Transverse colon (tissue), 4 donors: Measurements from ENCODE around the gene FIBCD1. TPM values are rescaled to one million over a fixed set of nuclear protein-coding genes. Genes with fewer than 3 reads are reported as not detected.
A peak's percentile ranks its signal among the peaks of the same experiment; 100 is the strongest.

Experiments
- DNase-seq: peaks from one replicate; pipeline ENCODE4 v3.0.0-alpha.2; 2019
- H3K27ac ChIP-seq, 4 donors: fragments of 200-600 bp; sonication (generic); 2 replicates each; pipeline ENCODE4 v1.5.1; 2016 to 2018; ENCODE audit warnings: inconsistent platforms in 4 of 4
- H3K27me3 ChIP-seq: fragments of 200-600 bp; sonication (generic); 2 replicates; pipeline ENCODE4 v1.5.1; 2017; ENCODE audit warnings: inconsistent platforms
- H3K36me3 ChIP-seq, 4 donors: fragments of 200-600 bp; sonication (generic); 2 replicates each; pipeline ENCODE4 v1.5.1; 2017 to 2019; ENCODE audit warnings: inconsistent platforms in 4 of 4
- H3K4me1 ChIP-seq, 4 donors: fragments of 200-600 bp; sonication (generic); 2 replicates each; pipeline ENCODE4 v1.5.1; 2017 to 2020; ENCODE audit warnings: inconsistent platforms in 4 of 4
- H3K4me3 ChIP-seq, 4 donors: fragments of 200-600 bp; sonication (generic); 1 replicate in 1 of 4; 2 replicates in 3 of 4; pipeline versions ENCODE4 v1.5.1 to v1.6.1; 2017 to 2019; ENCODE audit warnings: inconsistent platforms in 4 of 4
- H3K9me3 ChIP-seq, 2 donors: fragments of 200-600 bp; sonication (generic); 2 replicates each; pipeline ENCODE4 v1.5.1; 2017 to 2019; ENCODE audit warnings: inconsistent platforms in 2 of 2
- EP300 ChIP-seq: sonication (generic); formaldehyde crosslinking; IDR thresholded peaks from one replicate; pipeline ENCODE4 v1.6.1; 2017; ENCODE audit warnings: antibody characterized with exemption, low read depth
- POLR2A ChIP-seq: fragments of 450-650 bp; IDR thresholded peaks from one replicate; pipeline ENCODE4 v1.6.1; 2016; ENCODE audit warnings: antibody characterized with exemption, mild to moderate bottlenecking, moderate library complexity
- POLR2AphosphoS5 ChIP-seq, 3 donors: sonication (generic); formaldehyde crosslinking; IDR thresholded peaks; one replicate each; pipeline ENCODE4 v1.6.1; 2016; ENCODE audit warnings: antibody characterized with exemption in 3 of 3
- WGBS, 2 donors: methylation state at CpG; one replicate each; pipeline ENCODE4 v1.1.5; 2018; ENCODE audit warnings: low coverage in 1 of 2; 5-methylcytosine and 5-hydroxymethylcytosine counted together
- in situ Hi-C, 4 donors: fragments of 200-750 bp; cut with MboI; loops; one replicate each; pipeline versions ENCODE4 v1.15.0 to v1.15.1; 2017; ENCODE audit warnings: low sequenced_read_pairs in 3 of 4, low pct_ligation_motif_present in 1 of 4, low pct_unique_long_range_greater_than_20kb in 1 of 4
- intact Hi-C: fragments of 100-400 bp; cut with DNase I; formaldehyde crosslinking; loops from one replicate; pipeline ENCODE4 v1.15.1; 2023; ENCODE audit warnings: low total_unique reads
- total RNA-seq, 4 donors: library from RNA; depleted of rRNA; stranded (reverse); fragments of >200 nt; gene quantifications; one replicate each; pipeline ENCODE4 v1.1.0, GENCODE V29; 2016
- TF ChIP-seq, protein P1 (sequence below), 5 experiments: fragments of 200-600 bp in 3 of 5; fragments of 450-650 bp in 2 of 5; sonication (generic) in 3 of 5; IDR thresholded peaks; 1 replicate in 2 of 5; 2 replicates in 3 of 5; pipeline ENCODE4 v1.5.1; 2016 to 2017; ENCODE audit warnings: antibody characterized with exemption in 5 of 5, inconsistent platforms in 3 of 5, mild to moderate bottlenecking in 2 of 5, moderate library complexity in 1 of 5

The FIBCD1 gene
- total RNA-seq, 4 donors from 2014 or later, result 1.6 to 54.7 (median 3.3) TPM; not detected in 1

GRCh38 chr9:130901498-130902203, 37.4 kb downstream of the FIBCD1 start:
- peaks cover 0 to 10% (median 2%) of the 10 kb centered on the region in 4 donors for H3K4me1 ChIP-seq
- no peak overlapping the region for H3K27ac ChIP-seq
- WGBS, 2 donors, result 38% methylated on average over 15 of the region's 17 CpGs; no CpG with 5 or more reads in 1 of the 2 donors
- TF ChIP-seq POLR2A, result no peak
- TF ChIP-seq, protein P1, sequence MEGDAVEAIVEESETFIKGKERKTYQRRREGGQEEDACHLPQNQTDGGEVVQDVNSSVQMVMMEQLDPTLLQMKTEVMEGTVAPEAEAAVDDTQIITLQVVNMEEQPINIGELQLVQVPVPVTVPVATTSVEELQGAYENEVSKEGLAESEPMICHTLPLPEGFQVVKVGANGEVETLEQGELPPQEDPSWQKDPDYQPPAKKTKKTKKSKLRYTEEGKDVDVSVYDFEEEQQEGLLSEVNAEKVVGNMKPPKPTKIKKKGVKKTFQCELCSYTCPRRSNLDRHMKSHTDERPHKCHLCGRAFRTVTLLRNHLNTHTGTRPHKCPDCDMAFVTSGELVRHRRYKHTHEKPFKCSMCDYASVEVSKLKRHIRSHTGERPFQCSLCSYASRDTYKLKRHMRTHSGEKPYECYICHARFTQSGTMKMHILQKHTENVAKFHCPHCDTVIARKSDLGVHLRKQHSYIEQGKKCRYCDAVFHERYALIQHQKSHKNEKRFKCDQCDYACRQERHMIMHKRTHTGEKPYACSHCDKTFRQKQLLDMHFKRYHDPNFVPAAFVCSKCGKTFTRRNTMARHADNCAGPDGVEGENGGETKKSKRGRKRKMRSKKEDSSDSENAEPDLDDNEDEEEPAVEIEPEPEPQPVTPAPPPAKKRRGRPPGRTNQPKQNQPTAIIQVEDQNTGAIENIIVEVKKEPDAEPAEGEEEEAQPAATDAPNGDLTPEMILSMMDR (IDR thresholded peaks at IDR 0.05), result no peak
- TF ChIP-seq EP300, result no peak
- TF ChIP-seq POLR2AphosphoS5 (IDR thresholded peaks at IDR 0.05), result no peak
- H3K27me3 ChIP-seq, result peaks cover 38% of the 10 kb centered on the region
- no peak for DNase-seq
- H3K9me3 ChIP-seq, result no peaks in the 10 kb centered on the region
- in situ Hi-C loops (no loop called here), intact Hi-C loops (no loop called here)
- H3K4me3 ChIP-seq, result no peak overlapping the region
- H3K36me3 ChIP-seq, result no peaks in the 10 kb centered on the region

DNA sequence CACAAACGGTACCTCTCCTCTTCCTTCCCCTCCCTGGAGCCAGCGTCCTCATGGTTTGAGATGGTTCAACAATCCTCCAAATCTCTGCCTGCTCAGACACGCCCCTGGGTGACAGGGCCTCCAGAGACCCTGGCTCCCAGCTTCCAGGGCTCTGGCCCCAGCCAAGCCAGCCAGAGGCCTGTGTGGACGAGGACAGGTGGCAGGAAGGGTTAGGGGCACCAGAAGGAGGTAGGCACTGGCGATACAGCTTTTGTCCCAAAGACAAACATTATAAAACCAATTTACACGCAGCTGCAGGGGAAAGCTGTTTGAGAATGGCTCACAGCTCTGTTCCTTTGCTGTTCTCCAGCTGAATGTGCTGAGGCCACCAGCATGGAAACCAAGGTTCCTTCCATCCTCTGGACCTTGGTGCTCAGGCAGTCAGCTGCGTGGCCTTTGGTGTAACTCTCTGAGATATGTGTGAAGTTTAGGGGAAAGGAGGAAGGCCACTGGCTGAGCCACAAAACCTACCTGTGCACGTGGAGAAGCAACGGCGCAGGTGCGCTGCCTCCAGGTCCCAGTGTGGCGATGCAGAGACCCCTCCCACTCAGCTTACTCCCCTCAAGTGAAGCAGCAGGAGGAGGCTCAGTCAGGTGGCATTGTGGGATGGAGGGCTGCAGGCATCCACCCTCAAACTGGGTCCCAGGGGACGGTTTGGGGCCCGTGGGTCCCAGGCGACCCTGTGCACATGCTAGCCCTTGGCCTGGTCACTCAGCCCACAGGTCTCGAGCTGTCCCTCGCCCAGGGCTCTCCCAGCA, 38.1 kb downstream of the FIBCD1 start:
- in situ Hi-C loops, result no loop called here
- H3K36me3 ChIP-seq, result no peaks in the 10 kb centered on the region
- H3K4me3 ChIP-seq, result no peak overlapping the region
- no peak overlapping the region for H3K27ac ChIP-seq
- DNase-seq, result no peak
- no peaks in the 10 kb centered on the region for H3K9me3 ChIP-seq
- TF ChIP-seq EP300 (no peak), POLR2A (no peak), POLR2AphosphoS5 (IDR thresholded peaks at IDR 0.05) (no peak)
- TF ChIP-seq, protein P1 (IDR thresholded peaks at IDR 0.05), result no peak
- peaks cover 38% of the 10 kb centered on the region for H3K27me3 ChIP-seq
- peaks cover 0 to 10% (median 2%) of the 10 kb centered on the region in 4 donors for H3K4me1 ChIP-seq
- 47% methylated on average over 16 of the region's 17 CpGs; no CpG with 5 or more reads in 1 of the 2 donors for WGBS, 2 donors
- intact Hi-C loops, result no loop called here

- Histone ChIP-seq H3K27me3 (peaks cover 38% of the 10 kb centered on the region), H3K27ac (no peak overlapping the region), H3K9me3 (no peaks in the 10 kb centered on the region), H3K4me3 (no peak overlapping the region), H3K4me1 (peaks cover 9 to 11% (median 10%) of the 10 kb centered on the region in 4 donors), H3K36me3 (no peaks in the 10 kb centered on the region)
- no peak for DNase-seq
- in situ Hi-C loops (no loop called here), intact Hi-C loops (no loop called here)
- TF ChIP-seq POLR2A (no peak), EP300 (no peak), POLR2AphosphoS5 (IDR thresholded peaks at IDR 0.05) (no peak)
- TF ChIP-seq, protein P1 (IDR thresholded peaks at IDR 0.05), result no peak
- 60% methylated on average over 24 of the region's 25 CpGs; no CpG with 5 or more reads in 1 of the 2 donors for WGBS, 2 donors
Observed at GRCh38 chr9:130899051-130899748, 39.8 kb downstream of the FIBCD1 start.

DNA sequence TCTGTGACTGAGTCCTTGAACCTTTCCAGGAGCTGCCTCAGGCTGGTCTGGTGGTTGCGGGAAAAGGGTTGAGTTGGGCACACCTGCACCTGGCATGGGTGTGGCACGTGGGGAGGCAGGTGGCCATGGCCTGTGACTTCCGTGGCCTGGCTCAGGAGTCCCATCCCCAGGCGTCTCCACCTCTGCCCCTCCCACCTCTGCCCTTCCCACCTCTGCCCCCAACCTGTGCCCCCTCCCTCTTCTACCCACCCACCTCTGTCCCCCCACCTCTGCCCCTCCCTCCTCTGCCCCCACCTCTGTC, 40.5 kb downstream of the FIBCD1 start:
- intact Hi-C loops (no loop called here), in situ Hi-C loops (no loop called here)
- DNase-seq, result peak; percentile 46
- Histone ChIP-seq H3K27ac (peak overlapping the region in 2 of 4 donors; percentile 6 to 28), H3K4me1 (peaks cover 10 to 15% (median 13%) of the 10 kb centered on the region in 4 donors), H3K36me3 (no peaks in the 10 kb centered on the region), H3K9me3 (no peaks in the 10 kb centered on the region), H3K4me3 (no peak overlapping the region), H3K27me3 (peaks cover 38% of the 10 kb centered on the region)
- no peak for TF ChIP-seq EP300
- TF ChIP-seq POLR2AphosphoS5 (IDR thresholded peaks at IDR 0.05), result peak in 2 of 3 donors; percentile 4 to 34
- 20% methylated on average over 4 of the region's 4 CpGs; no CpG with 5 or more reads in 1 of the 2 donors for WGBS, 2 donors
